ENCODE data around the gene GPRC5A. TPM values are rescaled to one million over a fixed set of nuclear protein-coding genes. Genes with fewer than 3 reads are reported as not detected.

Gene GPRC5A
- total and polyA plus RNA-seq, 2 donors (not counting 1 experiment from before 2014, with no cell fraction given) = not detected

DNA sequence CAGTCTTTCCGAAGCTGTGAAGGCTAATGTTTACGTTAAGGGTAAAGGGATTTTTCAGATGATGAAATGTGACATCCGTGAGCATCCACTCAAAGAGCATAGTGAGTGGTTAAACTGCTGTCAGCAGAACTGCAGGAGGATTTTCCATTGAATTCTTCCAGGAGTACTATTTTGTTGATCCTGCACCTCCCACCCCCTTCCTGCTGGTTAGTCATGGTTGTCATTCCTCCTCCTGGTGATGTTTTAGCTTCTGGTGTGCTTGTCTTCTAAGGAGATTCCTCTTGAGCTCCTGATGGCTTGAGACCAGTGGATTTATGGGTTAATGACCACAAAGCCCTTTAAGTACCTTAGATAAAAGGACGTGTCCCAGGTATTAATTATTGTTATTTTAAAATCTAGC, 63.0 kb downstream of the GPRC5A start:
- DNase-seq = no peak
- no peak overlapping the region for H3K27ac Mint-ChIP-seq
- Histone ChIP-seq H3K79me2 (ENCODE audit: control insufficient read depth, insufficient read depth, low read length) (no peaks in the 10 kb centered on the region), H3K9ac (ENCODE audit: low read length) (no peak overlapping the region), H3K4me1 (ENCODE audit: control insufficient read depth in 2 of 2, insufficient read depth in 2 of 2, low read length in 2 of 2) (no peaks in the 10 kb centered on the region), H2AFZ (ENCODE audit: insufficient read depth, low read depth, low read length, poor library complexity, severe bottlenecking) (no peak overlapping the region), H4K20me1 (ENCODE audit: control insufficient read depth, insufficient read depth, low read length, poor library complexity, severe bottlenecking) (no peaks in the 10 kb centered on the region), H3K27ac (ENCODE audit: low read length in 2 of 2) (no peak overlapping the region), H3K4me2 (replicated peaks; ENCODE audit: low read depth, low read length, poor library complexity, severe bottlenecking) (no peak overlapping the region), H3K4me3 (ENCODE audit: control extremely low read depth in 1 of 5, extremely low read depth in 1 of 5, insufficient read depth in 1 of 5, low read depth in 2 of 5, low read length in 4 of 5) (no peak overlapping the region), H3K9me3 (ENCODE audit: control extremely low read depth in 1 of 3, control insufficient read depth in 2 of 3, insufficient read depth in 1 of 3, low read length in 2 of 3) (no peaks in the 10 kb centered on the region), H3K36me3 (replicated peaks in 1 of 2; ENCODE audit: control extremely low read depth in 1 of 2, control insufficient read depth in 1 of 2, extremely low read depth in 1 of 2, insufficient read depth in 2 of 2, low read length in 1 of 2) (no peaks in the 10 kb centered on the region), H3K27me3 (replicated peaks in 1 of 4; ENCODE audit: control extremely low read depth in 1 of 4, control insufficient read depth in 3 of 4, insufficient read depth in 4 of 4, low read length in 3 of 4) (no peaks in the 10 kb centered on the region)
- ChIA-PET POLR2A (no interaction called here), CTCF (no interaction called here)
- no peak for ATAC-seq (ENCODE audit: low read depth)
- 84% methylated on average over 3 of the region's 4 CpGs for WGBS (ENCODE audit: insufficient coverage)
- H3K4me1 Mint-ChIP-seq = no peaks in the 10 kb centered on the region
- TF ChIP-seq, protein P1, sequence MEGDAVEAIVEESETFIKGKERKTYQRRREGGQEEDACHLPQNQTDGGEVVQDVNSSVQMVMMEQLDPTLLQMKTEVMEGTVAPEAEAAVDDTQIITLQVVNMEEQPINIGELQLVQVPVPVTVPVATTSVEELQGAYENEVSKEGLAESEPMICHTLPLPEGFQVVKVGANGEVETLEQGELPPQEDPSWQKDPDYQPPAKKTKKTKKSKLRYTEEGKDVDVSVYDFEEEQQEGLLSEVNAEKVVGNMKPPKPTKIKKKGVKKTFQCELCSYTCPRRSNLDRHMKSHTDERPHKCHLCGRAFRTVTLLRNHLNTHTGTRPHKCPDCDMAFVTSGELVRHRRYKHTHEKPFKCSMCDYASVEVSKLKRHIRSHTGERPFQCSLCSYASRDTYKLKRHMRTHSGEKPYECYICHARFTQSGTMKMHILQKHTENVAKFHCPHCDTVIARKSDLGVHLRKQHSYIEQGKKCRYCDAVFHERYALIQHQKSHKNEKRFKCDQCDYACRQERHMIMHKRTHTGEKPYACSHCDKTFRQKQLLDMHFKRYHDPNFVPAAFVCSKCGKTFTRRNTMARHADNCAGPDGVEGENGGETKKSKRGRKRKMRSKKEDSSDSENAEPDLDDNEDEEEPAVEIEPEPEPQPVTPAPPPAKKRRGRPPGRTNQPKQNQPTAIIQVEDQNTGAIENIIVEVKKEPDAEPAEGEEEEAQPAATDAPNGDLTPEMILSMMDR (IDR thresholded peaks at IDR 0.05) = no peak
- no peak overlapping the region for H3K4me3 Mint-ChIP-seq
- H3K9me3 Mint-ChIP-seq (ENCODE audit: insufficient read depth) = no peaks in the 10 kb centered on the region
- peaks cover 19% of the 10 kb centered on the region for H3K27me3 Mint-ChIP-seq
- intact Hi-C loops (cut with micrococcal nuclease) = no loop called here

DNA sequence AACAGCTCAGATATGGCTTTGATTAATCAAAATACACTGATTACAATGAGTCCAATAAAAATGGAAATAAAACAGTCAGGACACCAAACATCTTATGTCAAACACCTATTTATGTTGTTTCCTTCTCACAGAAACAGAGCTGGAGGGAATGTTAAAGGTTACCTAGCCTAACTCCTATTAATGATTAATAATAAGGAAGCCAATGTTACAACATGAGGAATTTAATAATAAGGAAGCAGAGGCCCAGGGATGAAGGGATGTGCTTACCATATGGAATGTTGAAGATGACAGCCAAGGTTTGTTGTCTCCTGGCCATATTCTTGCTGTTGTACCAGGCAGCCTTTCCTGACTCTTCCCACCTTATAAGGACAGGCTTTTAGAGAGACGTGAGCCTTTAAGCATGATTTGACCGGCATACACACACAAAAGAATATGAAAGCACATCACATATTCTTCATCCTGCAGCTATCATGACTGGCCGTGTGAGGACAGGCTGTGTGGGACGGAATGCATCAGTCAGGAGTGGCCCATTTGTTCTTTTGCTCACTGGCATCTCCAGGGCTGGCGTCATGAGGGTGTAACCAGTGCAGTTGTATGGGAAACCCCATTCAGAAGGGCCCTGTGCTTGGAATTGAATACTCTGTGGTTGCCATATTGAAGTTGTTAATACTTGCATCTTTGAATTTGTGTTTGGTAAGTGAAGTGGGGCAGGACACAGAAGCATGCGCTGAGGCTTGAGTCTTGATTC, 63.7 kb downstream of the GPRC5A start:
- intact Hi-C loops (cut with micrococcal nuclease) = no loop called here

More for the DNA sequence above, 63.7 kb downstream of the GPRC5A start:
- Histone ChIP-seq H3K36me3 (replicated peaks in 1 of 2; ENCODE audit: control extremely low read depth in 1 of 2, control insufficient read depth in 1 of 2, extremely low read depth in 1 of 2, insufficient read depth in 2 of 2, low read length in 1 of 2) (no peaks in the 10 kb centered on the region), H3K79me2 (ENCODE audit: control insufficient read depth, insufficient read depth, low read length) (no peaks in the 10 kb centered on the region), H3K4me2 (replicated peaks; ENCODE audit: low read depth, low read length, poor library complexity, severe bottlenecking) (no peak overlapping the region), H3K9ac (ENCODE audit: low read length) (no peak overlapping the region), H3K27ac (ENCODE audit: low read length in 2 of 2) (no peak overlapping the region), H2AFZ (ENCODE audit: insufficient read depth, low read depth, low read length, poor library complexity, severe bottlenecking) (no peak overlapping the region), H3K4me3 (ENCODE audit: control extremely low read depth in 1 of 5, extremely low read depth in 1 of 5, insufficient read depth in 1 of 5, low read depth in 2 of 5, low read length in 4 of 5) (no peak overlapping the region), H3K9me3 (ENCODE audit: control extremely low read depth in 1 of 3, control insufficient read depth in 2 of 3, insufficient read depth in 1 of 3, low read length in 2 of 3) (no peaks in the 10 kb centered on the region), H3K4me1 (ENCODE audit: control insufficient read depth in 2 of 2, insufficient read depth in 2 of 2, low read length in 2 of 2) (no peaks in the 10 kb centered on the region), H4K20me1 (ENCODE audit: control insufficient read depth, insufficient read depth, low read length, poor library complexity, severe bottlenecking) (no peaks in the 10 kb centered on the region), H3K27me3 (replicated peaks in 1 of 4; ENCODE audit: control extremely low read depth in 1 of 4, control insufficient read depth in 3 of 4, insufficient read depth in 4 of 4, low read length in 3 of 4) (no peaks in the 10 kb centered on the region)
- Mint-ChIP-seq H3K4me1 (no peaks in the 10 kb centered on the region), H3K9me3 (ENCODE audit: insufficient read depth) (no peaks in the 10 kb centered on the region), H3K27me3 (peaks cover 15% of the 10 kb centered on the region), H3K4me3 (no peak overlapping the region), H3K27ac (no peak overlapping the region)
- ChIA-PET CTCF (interaction anchor here (0.6 kb wide), 1 partner anchor 1386 kb away, joined by 3 read pairs; no protein-coding TSS in a partner anchor), POLR2A (no interaction called here)
- WGBS (ENCODE audit: insufficient coverage) = 93% methylated on average over 6 of the region's 6 CpGs
- ATAC-seq (ENCODE audit: low read depth) = no peak
- no peak for DNase-seq
- TF ChIP-seq EZH2 (IDR thresholded peaks at IDR 0.05; ENCODE audit: borderline replicate concordance, insufficient read depth, low read depth, low read length, poor library complexity, severe bottlenecking) = no peak
- TF ChIP-seq, protein P1 (IDR thresholded peaks at IDR 0.05) = no peak
